ENCODE data around the gene RASSF3. TPM values are rescaled to one million over a fixed set of nuclear protein-coding genes. Genes with fewer than 3 reads are reported as not detected.

The RASSF3 gene
- total and polyA plus RNA-seq, 10 of the 15 experiments (the other 5 are each of a cell fraction or from before 2014, with no cell fraction given) = 6.9 to 62.4 (median 30.3) TPM

GRCh38 chr12:64627771-64628170 lies 17.5 kb downstream of the RASSF3 start:
- no peak overlapping the region for H3K4me2 ChIP-seq (ENCODE audit: control insufficient read depth, insufficient read depth)

More at GRCh38 chr12:64627771-64628170, 17.5 kb downstream of the RASSF3 start:
- ChIA-PET RAD21 (ENCODE audit: unreplicated experiment) (interaction anchor here (1.0 to 11.3 kb wide), 6 partner anchors 8 to 67 kb away, joined by 3 to 86 read pairs (median 8); partner anchors contain the start of gene RASSF3), SMC1A (ENCODE audit: uncharacterized antibody, unreplicated experiment) (interaction anchor here (0.8 to 3.8 kb wide), 16 partner anchors 10 to 78 kb away, joined by 3 to 15 read pairs (median 5); no protein-coding TSS in a partner anchor), CTCF (interaction anchor here (0.8 to 1.6 kb wide), 6 partner anchors 13 to 78 kb away, joined by 3 to 4 read pairs (median 3); no protein-coding TSS in a partner anchor), POLR2A (interaction anchor here (1.4 to 9.8 kb wide), 5 partner anchors 7 to 42 kb away, joined by 4 to 88 read pairs (median 7); partner anchors contain the start of gene RASSF3)
- intact Hi-C loops (cut with micrococcal nuclease; ENCODE audit: unreplicated experiment) (no loop called here), in situ Hi-C loops (cut with MboI) (no loop called here)
- Histone ChIP-seq H4K20me1 (ENCODE audit: control insufficient read depth, insufficient read depth) (no peaks in the 10 kb centered on the region), H3K9ac (ENCODE audit: control insufficient read depth, insufficient read depth, low read length) (no peak overlapping the region), H3K4me3 (no peak overlapping the region), H3K4me1 (ENCODE audit: control insufficient read depth, insufficient read depth, low read length) (peaks cover 28% of the 10 kb centered on the region), H3K36me3 (ENCODE audit: control insufficient read depth in 2 of 2, insufficient read depth in 2 of 2, low read length in 1 of 2) (peaks cover 7% of the 10 kb centered on the region in 2 experiments; a peak in 3 of 4 replicates), H2AFZ (ENCODE audit: control insufficient read depth, low read depth, low read length) (no peak overlapping the region), H3K9me3 (replicated peaks; ENCODE audit: control insufficient read depth, insufficient read depth, low read length) (peaks cover 13% of the 10 kb centered on the region; the same call in 2 of the 3 replicates), H3K79me2 (ENCODE audit: control insufficient read depth, insufficient read depth, low read length) (peaks cover 96% of the 10 kb centered on the region), H3K27ac (ENCODE audit: control insufficient read depth, insufficient read depth) (peak overlapping the region; percentile 9; the same call in 1 of the 2 replicates), H3K27me3 (replicated peaks in 1 of 2; ENCODE audit: control insufficient read depth in 2 of 2, insufficient read depth in 2 of 2, low read length in 1 of 2) (no peaks in the 10 kb centered on the region)
- DNase-seq (ENCODE audit: low read depth, low spot score) = no peak
- no peak for TF ChIP-seq POLR2AphosphoS2 (IDR thresholded peaks at IDR 0.05; ENCODE audit: low read depth, low read length)
- no peak for TF ChIP-seq BRCA1 (IDR thresholded peaks at IDR 0.05; ENCODE audit: low read depth, low read length)
- no peak for TF ChIP-seq NFYB (IDR thresholded peaks at IDR 0.05; ENCODE audit: insufficient read depth, low read depth, low read length)
- no peak for TF ChIP-seq LARP7 (IDR thresholded peaks at IDR 0.05)
- TF ChIP-seq E2F4 (IDR thresholded peaks at IDR 0.05; ENCODE audit: low read depth, low read length) = no peak
- no peak for TF ChIP-seq MTA2 (IDR thresholded peaks at IDR 0.05; ENCODE audit: low read depth)
- TF ChIP-seq RFX5 (IDR thresholded peaks at IDR 0.05; ENCODE audit: low read depth, low read length) = no peak
- TF ChIP-seq ZNF207 (IDR thresholded peaks at IDR 0.05; ENCODE audit: borderline replicate concordance) = no peak
- no peak for TF ChIP-seq NFXL1 (IDR thresholded peaks at IDR 0.05; ENCODE audit: borderline replicate concordance)
- no peak for TF ChIP-seq POLR2AphosphoS5 (IDR thresholded peaks at IDR 0.05; ENCODE audit: low read length)
- TF ChIP-seq IKZF2 (IDR thresholded peaks at IDR 0.05) = no peak
- TF ChIP-seq CHD4 (IDR thresholded peaks at IDR 0.05) = no peak
- no peak for TF ChIP-seq E4F1 (IDR thresholded peaks at IDR 0.05; ENCODE audit: borderline replicate concordance, partially characterized antibody)
- FAIRE-seq = no peak
- no peak for ATAC-seq
- no TSS peak for BruUV-seq (replicated peaks)
